ENCODE measurements around the gene SOX15. TPM values are rescaled to one million over a fixed set of nuclear protein-coding genes. Genes with fewer than 3 reads are reported as not detected.

SOX15 gene
- total RNA-seq, 2 donors from 2014 or later, result 0.90 TPM; not detected in 1

DNA sequence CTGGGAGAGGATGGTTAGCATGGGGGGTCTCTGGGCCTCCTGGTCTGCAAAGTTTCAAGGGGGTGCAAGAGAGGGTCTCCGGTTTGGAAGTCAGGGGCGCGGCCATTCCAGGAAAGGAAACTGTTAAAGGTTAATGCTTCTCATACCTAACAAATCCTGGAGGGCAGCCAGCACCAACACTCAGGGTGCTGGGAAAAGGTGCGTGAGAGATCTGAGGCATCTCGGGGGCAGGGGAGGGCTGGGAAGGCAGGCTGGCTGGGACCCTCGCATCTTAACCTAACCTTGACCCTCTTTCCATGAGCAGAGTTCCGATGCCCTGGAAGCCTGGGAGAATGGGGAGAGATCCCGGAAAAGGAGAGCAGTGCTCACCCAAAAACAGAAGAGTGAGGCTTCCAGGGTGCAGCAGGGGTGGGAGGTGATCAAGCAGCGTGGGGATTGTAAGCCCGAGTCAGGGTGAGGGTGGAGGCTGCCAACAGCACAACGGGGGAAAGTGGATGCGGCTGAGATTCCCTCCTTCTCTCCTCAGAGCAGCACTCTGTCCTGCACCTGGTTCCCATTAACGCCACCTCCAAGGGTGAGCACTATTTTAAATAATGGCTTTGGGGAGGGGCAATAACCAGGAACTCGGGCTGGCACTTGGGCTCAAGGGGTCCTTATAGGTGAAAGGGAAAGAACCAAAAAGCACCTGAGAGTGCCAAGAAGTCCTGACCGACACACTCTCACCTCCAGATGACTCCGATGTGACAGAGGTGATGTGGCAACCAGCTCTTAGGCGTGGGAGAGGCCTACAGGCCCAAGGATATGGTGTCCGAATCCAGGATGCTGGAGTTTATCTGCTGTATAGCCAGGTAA lies 30.3 kb downstream of the SOX15 start:
- ATAC-seq (replicated peaks), result no peak
- peaks cover 29% of the 10 kb centered on the region for H3K4me1 Mint-ChIP-seq

DNA sequence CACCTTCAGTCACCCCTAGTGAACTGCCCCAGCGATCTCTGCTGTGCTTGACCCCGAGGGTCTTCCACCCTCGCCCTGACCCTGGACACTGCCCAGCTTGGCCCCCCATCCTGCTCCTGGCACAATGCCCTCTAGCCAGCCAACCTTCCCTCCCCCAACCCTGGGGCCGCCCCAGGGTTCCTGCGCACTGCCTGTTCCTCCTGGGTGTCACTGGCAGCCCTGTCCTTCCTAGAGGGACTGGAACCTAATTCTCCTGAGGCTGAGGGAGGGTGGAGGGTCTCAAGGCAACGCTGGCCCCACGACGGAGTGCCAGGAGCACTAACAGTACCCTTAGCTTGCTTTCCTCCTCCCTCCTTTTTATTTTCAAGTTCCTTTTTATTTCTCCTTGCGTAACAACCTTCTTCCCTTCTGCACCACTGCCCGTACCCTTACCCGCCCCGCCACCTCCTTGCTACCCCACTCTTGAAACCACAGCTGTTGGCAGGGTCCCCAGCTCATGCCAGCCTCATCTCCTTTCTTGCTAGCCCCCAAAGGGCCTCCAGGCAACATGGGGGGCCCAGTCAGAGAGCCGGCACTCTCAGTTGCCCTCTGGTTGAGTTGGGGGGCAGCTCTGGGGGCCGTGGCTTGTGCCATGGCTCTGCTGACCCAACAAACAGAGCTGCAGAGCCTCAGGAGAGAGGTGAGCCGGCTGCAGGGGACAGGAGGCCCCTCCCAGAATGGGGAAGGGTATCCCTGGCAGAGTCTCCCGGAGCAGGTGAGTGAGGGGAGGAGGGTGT lies 31.2 kb downstream of the SOX15 start, which contains the start of gene TNFSF13:
Gene TNFSF13 (plus strand): TSS at position 207 of the 776 bp plus-strand sequence. CDS start 290 bp downstream, at position 497.
- H3K4me3 Mint-ChIP-seq, result no peak within 1 kb of the TSS
- peaks cover 26% of the 10 kb centered on the region for H3K36me3 Mint-ChIP-seq (ENCODE audit: low read depth)
- H3K27me3 Mint-ChIP-seq, result no peaks in the 10 kb centered on the region
- no peaks in the 10 kb centered on the region for H3K9me3 Mint-ChIP-seq
- ATAC-seq (replicated peaks), result no peak
- H3K4me1 Mint-ChIP-seq, result peaks cover 29% of the 10 kb centered on the region
- H3K27ac Mint-ChIP-seq, result peak within 1 kb of the TSS; percentile 61

More for the DNA sequence above, 30.3 kb downstream of the SOX15 start:
- Mint-ChIP-seq H3K27me3 (no peaks in the 10 kb centered on the region), H3K27ac (peak overlapping the region; percentile 86), H3K9me3 (no peaks in the 10 kb centered on the region), H3K36me3 (ENCODE audit: low read depth) (peaks cover 35% of the 10 kb centered on the region), H3K4me3 (peak overlapping the region; percentile 91)

DNA sequence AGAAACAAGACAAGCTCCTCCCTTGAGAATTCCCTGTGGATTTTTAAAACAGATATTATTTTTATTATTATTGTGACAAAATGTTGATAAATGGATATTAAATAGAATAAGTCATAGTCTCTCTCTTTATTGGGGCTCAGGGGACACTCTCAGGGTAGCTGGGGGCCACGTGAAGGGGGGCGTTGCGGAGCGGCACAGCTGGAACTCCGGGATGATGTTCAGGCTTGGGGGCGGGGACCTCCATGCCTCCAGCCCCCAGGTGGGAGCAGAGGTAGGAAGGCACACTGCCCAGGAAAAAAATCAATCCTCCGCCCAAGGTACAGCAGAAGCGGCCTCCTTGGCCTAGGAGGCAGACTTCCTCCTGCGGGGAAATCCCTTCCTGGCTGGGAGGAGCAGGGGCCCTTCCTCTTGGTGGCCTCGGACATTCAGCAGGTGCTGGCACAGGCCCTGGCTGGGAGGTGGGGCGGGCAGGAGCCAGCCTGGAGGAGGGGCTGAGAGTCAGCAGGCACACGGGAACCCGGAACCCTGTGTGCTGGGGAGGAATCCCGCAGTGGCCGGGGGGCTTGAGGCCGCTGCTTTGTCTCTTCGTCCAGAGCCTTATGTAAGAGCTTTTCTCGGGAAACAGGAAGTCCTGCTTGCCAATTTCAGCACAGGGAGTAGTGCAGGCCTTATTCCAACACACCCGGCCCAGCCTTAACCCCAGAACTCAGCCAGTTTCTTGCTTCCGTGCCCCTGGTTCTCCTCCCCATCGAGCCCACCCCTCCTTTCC lies 31.9 kb downstream of the SOX15 start:
- ATAC-seq (replicated peaks), result no peak
- no peak overlapping the region for H3K4me3 Mint-ChIP-seq
- H3K9me3 Mint-ChIP-seq, result no peaks in the 10 kb centered on the region
- H3K27me3 Mint-ChIP-seq, result no peaks in the 10 kb centered on the region
- H3K27ac Mint-ChIP-seq, result peak overlapping the region; percentile 61
- H3K36me3 Mint-ChIP-seq (ENCODE audit: low read depth), result peaks cover 24% of the 10 kb centered on the region
- peaks cover 35% of the 10 kb centered on the region for H3K4me1 Mint-ChIP-seq

DNA sequence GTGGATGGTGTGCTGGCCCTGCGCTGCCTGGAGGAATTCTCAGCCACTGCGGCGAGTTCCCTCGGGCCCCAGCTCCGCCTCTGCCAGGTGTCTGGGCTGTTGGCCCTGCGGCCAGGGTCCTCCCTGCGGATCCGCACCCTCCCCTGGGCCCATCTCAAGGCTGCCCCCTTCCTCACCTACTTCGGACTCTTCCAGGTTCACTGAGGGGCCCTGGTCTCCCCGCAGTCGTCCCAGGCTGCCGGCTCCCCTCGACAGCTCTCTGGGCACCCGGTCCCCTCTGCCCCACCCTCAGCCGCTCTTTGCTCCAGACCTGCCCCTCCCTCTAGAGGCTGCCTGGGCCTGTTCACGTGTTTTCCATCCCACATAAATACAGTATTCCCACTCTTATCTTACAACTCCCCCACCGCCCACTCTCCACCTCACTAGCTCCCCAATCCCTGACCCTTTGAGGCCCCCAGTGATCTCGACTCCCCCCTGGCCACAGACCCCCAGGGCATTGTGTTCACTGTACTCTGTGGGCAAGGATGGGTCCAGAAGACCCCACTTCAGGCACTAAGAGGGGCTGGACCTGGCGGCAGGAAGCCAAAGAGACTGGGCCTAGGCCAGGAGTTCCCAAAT lies 32.6 kb downstream of the SOX15 start:
- Mint-ChIP-seq H3K4me1 (peaks cover 35% of the 10 kb centered on the region), H3K36me3 (ENCODE audit: low read depth) (peaks cover 23% of the 10 kb centered on the region), H3K4me3 (no peak overlapping the region), H3K27me3 (no peaks in the 10 kb centered on the region), H3K9me3 (no peaks in the 10 kb centered on the region), H3K27ac (no peak overlapping the region)
- no peak for ATAC-seq (replicated peaks)

DNA sequence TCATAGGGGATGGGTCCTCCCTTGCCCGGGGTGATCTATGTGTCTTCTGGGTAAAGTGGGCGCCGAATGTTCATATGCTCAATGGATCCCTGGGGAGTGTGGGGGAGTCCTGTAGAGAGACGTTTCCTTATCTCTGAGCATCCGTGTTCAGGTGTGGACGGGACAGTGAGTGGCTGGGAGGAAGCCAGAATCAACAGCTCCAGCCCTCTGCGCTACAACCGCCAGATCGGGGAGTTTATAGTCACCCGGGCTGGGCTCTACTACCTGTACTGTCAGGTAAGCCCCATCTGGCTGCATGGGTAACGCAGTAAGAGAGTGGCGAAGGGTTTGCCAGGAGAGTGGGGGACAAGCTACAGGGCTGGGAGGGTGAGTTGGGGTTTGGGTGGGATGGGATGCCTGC lies 33.3 kb downstream of the SOX15 start:
- peaks cover 35% of the 10 kb centered on the region for H3K4me1 Mint-ChIP-seq
- H3K36me3 Mint-ChIP-seq (ENCODE audit: low read depth), result peaks cover 21% of the 10 kb centered on the region
- H3K27me3 Mint-ChIP-seq, result no peaks in the 10 kb centered on the region
- ATAC-seq (replicated peaks), result no peak
- peak overlapping the region; percentile 32 for H3K27ac Mint-ChIP-seq
- H3K4me3 Mint-ChIP-seq, result no peak overlapping the region
- H3K9me3 Mint-ChIP-seq, result no peaks in the 10 kb centered on the region

DNA sequence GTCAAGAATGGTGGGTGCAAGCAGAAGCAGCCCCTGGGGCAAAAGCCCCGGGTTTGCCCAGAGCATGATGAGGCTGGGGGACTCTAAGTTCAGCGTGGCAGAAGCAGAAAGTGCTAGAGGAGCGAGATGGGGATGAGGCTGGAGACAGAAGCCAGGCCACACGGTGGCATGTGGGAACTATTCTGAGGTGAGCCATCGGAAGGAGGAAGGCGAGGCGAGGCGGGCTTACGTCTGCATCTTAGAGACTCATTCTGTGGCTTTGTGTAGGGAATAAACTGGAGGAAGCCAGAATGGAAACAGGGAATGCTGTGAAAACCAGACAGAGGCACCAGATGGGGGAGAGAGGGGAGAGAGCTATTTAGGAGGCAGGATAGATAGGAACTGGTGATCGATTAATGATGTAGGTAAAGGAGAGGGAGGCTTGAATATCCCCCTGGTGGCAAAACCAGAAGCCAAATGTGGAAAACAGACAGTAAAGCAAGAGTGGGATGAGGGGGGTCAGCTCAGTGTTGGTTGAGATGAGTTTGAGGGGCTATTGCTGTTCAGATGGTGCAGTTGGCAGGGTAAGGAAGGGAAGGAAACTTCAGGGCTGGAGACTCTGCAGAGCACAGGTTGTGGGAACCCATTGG lies 34.5 kb downstream of the SOX15 start:
- Mint-ChIP-seq H3K4me3 (no peak overlapping the region), H3K36me3 (ENCODE audit: low read depth) (peaks cover 18% of the 10 kb centered on the region), H3K9me3 (no peaks in the 10 kb centered on the region), H3K4me1 (peaks cover 36% of the 10 kb centered on the region), H3K27me3 (no peaks in the 10 kb centered on the region), H3K27ac (peak overlapping the region; percentile 68)
- no peak for ATAC-seq (replicated peaks)

DNA sequence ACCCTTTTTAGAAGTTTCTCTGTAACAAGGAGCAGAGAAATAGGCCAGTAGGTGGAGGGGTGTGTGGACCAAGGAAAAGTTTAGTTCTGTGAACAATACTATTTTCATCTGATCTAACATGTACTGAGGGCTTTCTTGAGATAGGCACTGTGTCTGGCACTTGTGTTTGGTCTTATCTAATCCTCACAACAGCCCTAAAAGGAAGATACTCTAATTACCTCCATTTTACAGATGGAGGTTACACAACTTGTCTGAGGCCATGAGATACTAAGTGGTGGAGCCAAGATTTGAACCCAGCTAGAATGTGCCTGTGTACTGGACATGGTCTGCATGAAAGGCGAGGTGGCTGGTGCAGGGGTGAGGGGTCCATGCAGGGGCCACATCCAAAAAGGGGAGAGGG lies 36.5 kb downstream of the SOX15 start:
- Mint-ChIP-seq H3K9me3 (no peaks in the 10 kb centered on the region), H3K4me1 (peaks cover 42% of the 10 kb centered on the region), H3K27ac (peak overlapping the region; percentile 83), H3K4me3 (peak overlapping the region; percentile 77), H3K36me3 (ENCODE audit: low read depth) (peaks cover 14% of the 10 kb centered on the region), H3K27me3 (no peaks in the 10 kb centered on the region)
- ATAC-seq (replicated peaks), result no peak

DNA sequence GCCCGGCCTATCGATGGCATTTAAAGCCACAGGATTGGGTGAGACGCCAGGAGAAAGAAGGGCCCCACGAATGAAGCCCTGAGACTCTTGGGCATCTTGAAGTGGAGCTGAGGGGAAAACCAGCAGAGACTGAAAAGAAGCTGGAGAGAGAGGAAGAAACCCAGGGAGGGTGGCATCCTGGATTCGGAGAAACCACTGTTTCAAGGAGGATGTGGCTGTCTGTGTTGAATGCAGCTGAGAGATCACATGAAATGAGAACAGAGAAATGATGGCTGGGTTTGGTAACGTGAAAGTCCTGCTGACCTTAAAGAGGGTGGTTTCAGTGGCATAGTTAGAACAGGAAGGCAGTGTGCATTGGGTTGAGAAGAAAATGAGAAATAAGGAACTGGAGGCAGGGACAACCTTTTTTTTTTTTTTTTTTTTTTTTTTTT lies 37.3 kb downstream of the SOX15 start:
- peaks cover 45% of the 10 kb centered on the region for H3K4me1 Mint-ChIP-seq
- H3K27me3 Mint-ChIP-seq, result no peaks in the 10 kb centered on the region
- peak overlapping the region; percentile 42 for H3K27ac Mint-ChIP-seq
- H3K4me3 Mint-ChIP-seq, result peak overlapping the region; percentile 77
- ATAC-seq (replicated peaks), result peak; percentile 87
- H3K9me3 Mint-ChIP-seq, result no peaks in the 10 kb centered on the region
- H3K36me3 Mint-ChIP-seq (ENCODE audit: low read depth), result peaks cover 14% of the 10 kb centered on the region

DNA sequence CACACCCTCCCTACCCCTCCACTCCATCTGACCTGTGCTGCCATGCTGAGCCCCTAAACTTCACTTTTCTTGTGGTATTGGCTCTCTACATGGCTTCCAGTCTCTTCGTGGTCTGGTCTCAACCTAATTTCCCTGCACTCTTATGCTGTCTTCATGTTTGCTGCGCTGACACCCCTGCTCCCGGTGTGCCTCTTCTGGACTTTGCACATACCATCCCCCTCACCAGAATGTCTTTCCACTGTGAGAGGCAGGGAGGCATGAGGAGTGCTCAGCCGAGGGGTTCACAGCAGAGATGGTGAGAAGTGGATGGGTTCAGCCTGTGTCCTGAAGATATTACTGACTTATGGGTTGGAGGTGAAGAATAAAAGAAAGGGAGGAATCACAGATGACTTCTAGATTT lies 38.5 kb downstream of the SOX15 start:
- H3K9me3 Mint-ChIP-seq, result no peaks in the 10 kb centered on the region
- no peak overlapping the region for H3K27ac Mint-ChIP-seq
- H3K27me3 Mint-ChIP-seq, result no peaks in the 10 kb centered on the region
- peak overlapping the region; percentile 77 for H3K4me3 Mint-ChIP-seq
- peaks cover 45% of the 10 kb centered on the region for H3K4me1 Mint-ChIP-seq
- ATAC-seq (replicated peaks), result no peak
- H3K36me3 Mint-ChIP-seq (ENCODE audit: low read depth), result peaks cover 14% of the 10 kb centered on the region

DNA sequence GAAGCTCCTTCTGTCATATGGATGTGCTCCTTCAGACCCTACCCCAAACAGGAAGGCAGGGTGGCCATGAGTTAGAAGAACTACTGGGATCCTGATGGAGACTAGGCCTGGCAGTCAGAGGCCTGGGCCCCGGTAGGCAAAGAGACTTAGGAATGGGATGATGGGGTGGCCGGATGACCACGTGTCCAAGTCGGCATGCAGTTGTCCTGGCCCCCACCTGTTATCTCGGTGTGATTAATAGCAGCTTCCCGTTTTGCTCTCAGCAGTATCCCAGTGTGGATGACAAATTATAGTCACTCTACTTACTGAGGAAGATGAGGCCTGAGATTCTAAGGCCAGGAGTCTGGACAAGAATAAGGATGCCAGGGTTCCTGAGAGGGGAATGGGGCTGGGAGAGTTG lies 39.5 kb downstream of the SOX15 start:
- Mint-ChIP-seq H3K27ac (no peak overlapping the region), H3K36me3 (ENCODE audit: low read depth) (peaks cover 14% of the 10 kb centered on the region), H3K27me3 (no peaks in the 10 kb centered on the region), H3K4me3 (peak overlapping the region; percentile 77), H3K4me1 (peaks cover 41% of the 10 kb centered on the region), H3K9me3 (no peaks in the 10 kb centered on the region)
- no peak for ATAC-seq (replicated peaks)

DNA sequence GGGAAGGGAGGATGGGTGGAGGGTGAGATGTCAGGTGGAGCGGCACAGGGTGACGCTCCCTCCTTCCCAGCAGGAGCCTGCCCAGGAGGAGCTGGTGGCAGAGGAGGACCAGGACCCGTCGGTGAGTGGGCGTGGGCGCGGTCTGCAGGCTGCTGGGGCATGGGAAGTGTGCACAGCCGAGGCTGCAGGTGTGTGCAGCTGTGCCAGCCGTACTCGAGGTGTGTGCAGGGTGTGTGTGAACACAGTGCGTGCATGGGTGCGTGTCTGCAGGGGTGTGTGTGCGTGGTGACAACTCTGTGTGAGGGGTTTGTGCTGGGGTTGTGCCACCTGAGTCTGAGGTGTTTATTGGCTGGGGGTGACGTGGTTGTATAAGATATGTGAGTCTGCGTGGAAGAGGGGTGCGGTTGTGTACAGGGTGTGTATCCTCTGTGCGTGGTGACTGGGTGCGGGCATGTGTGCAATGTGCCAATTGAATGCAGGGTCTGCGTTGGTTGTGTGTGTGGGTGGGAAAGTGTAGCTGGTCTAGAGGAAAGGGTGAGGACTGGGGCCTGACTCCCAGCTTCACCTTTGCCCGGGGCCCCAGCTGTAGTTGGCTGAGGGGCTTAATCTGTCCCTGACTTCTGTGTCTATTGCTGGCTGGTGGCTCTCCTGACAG lies 40.4 kb downstream of the SOX15 start:
- ATAC-seq (replicated peaks), result peak; percentile 64
- no peaks in the 10 kb centered on the region for H3K27me3 Mint-ChIP-seq
- peak overlapping the region; percentile 12 for H3K27ac Mint-ChIP-seq
- H3K9me3 Mint-ChIP-seq, result no peaks in the 10 kb centered on the region
- H3K4me1 Mint-ChIP-seq, result peaks cover 36% of the 10 kb centered on the region
- H3K4me3 Mint-ChIP-seq, result peak overlapping the region; percentile 77
- H3K36me3 Mint-ChIP-seq (ENCODE audit: low read depth), result peaks cover 14% of the 10 kb centered on the region

DNA sequence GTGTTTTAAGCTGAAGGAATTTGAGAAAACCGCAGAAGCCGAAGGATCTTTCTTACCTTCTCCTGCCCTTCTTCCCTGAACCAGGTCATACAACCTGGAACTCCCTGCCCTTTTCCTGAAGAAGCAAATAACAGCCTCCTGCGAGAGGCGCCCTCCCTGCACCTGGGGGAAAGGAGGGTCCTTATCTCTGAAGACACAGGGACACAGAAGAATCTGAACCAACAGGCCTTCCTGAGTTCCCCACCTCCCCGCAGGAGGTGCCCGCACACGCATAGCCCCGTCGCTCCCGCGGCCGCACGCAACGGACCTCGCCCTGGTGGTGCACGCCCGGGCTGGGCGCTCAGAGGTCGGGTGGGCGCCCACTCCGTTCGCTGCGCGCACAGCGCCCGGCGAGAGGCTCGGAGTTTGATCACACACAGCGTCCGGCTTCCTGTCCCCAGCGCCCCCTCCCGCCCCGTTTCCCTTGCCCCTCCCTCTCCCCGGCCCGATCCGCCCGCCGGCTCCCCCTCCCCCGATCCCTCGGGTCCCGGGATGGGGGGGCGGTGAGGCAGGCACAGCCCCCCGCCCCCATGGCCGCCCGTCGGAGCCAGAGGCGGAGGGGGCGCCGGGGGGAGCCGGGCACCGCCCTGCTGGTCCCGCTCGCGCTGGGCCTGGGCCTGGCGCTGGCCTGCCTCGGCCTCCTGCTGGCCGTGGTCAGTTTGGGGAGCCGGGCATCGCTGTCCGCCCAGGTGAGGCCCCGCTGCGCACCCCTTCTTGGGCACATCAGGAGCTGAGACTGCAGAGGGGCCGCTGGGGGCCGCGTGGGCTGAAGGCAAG lies 41.1 kb downstream of the SOX15 start, which contains the start of gene TNFSF12:
Gene TNFSF12 (plus strand): TSS at position 474 of the 816 bp plus-strand sequence. CDS start 96 bp downstream, at position 570.
- Mint-ChIP-seq H3K4me3 (peak within 1 kb of the TSS; percentile 77), H3K9me3 (no peaks in the 10 kb centered on the region), H3K36me3 (ENCODE audit: low read depth) (peaks cover 14% of the 10 kb centered on the region), H3K27me3 (no peaks in the 10 kb centered on the region), H3K27ac (peak within 1 kb of the TSS; percentile 63), H3K4me1 (peaks cover 33% of the 10 kb centered on the region)
- peak; percentile 66 for ATAC-seq (replicated peaks)

Data from activated T-helper 17 cell treated with anti-CD3 and anti-CD28 coated beads, Interleukin-2, amount 50 U/mL, for 72 hours (primary cell).